Natural killer cell (primary cell): ENCODE measurements around the gene UBC. TPM values are rescaled to one million over a fixed set of nuclear protein-coding genes. Genes with fewer than 3 reads are reported as not detected.

ENCODE experiments used
- ATAC-seq, 3 donors: fragments of 150-1000 bp in 2 of 3; fragments of 200-7000 bp in 1 of 3; cut with Tn5 transposase; 1 replicate in 1 of 3; 2 replicates in 2 of 3; pipeline ENCODE4 v1.10.0; 2021; ENCODE audit warnings: mild to moderate bottlenecking in 2 of 3, moderate library complexity in 2 of 3
- DNase-seq, 2 donors: peaks; one replicate each; pipeline versions ENCODE4 v3.0.0 to v3.0.0-alpha.2; 2013 to 2021; ENCODE audit warnings: mixed read lengths in 1 of 2
- H3K27ac ChIP-seq: one replicate; pipeline ENCODE4 v1.5.1; 2013; ENCODE audit warnings: mild to moderate bottlenecking, low read length
- H3K27me3 ChIP-seq: one replicate; pipeline ENCODE4 v1.6.1; 2013; ENCODE audit warnings: low read length; ENCODE audit not compliant: control insufficient read depth, insufficient read depth
- H3K36me3 ChIP-seq: one replicate; pipeline ENCODE4 v1.6.1; 2013; ENCODE audit warnings: low read length; ENCODE audit not compliant: control insufficient read depth, insufficient read depth
- H3K4me1 ChIP-seq: one replicate; pipeline ENCODE4 v1.6.1; 2013; ENCODE audit warnings: low read length; ENCODE audit not compliant: control insufficient read depth, insufficient read depth
- H3K4me3 ChIP-seq: one replicate; pipeline ENCODE4 v1.5.1; 2013; ENCODE audit warnings: low read length
- H3K9me3 ChIP-seq: one replicate; pipeline ENCODE4 v1.6.1; 2013; ENCODE audit warnings: low read length; ENCODE audit not compliant: control insufficient read depth, insufficient read depth
- H3K27ac Mint-ChIP-seq, 2 donors: one replicate each; pipeline ENCODE4 v1.8.0; 2022; ENCODE audit warnings: mild to moderate bottlenecking in 2 of 2, mixed read lengths in 2 of 2, moderate library complexity in 1 of 2
- H3K27me3 Mint-ChIP-seq, 2 donors: one replicate each; pipeline ENCODE4 v1.8.0; 2022; ENCODE audit warnings: low read depth in 2 of 2, mixed read lengths in 2 of 2
- H3K36me3 Mint-ChIP-seq: one replicate; pipeline ENCODE4 v1.8.0; 2022; ENCODE audit warnings: mixed read lengths
- H3K4me1 Mint-ChIP-seq, 2 donors: one replicate each; pipeline ENCODE4 v1.8.0; 2022; ENCODE audit warnings: mixed read lengths in 2 of 2
- H3K4me3 Mint-ChIP-seq: one replicate; pipeline ENCODE4 v1.8.0; 2022; ENCODE audit warnings: mild to moderate bottlenecking, moderate library complexity, mixed read lengths
- H3K9me3 Mint-ChIP-seq, 2 donors: one replicate each; pipeline ENCODE4 v1.8.0; 2022; ENCODE audit warnings: mixed read lengths in 2 of 2
- CTCF ChIP-seq: fragments of 200-600 bp; IDR thresholded peaks from one replicate; pipeline ENCODE4 v1.8.0; 2022; ENCODE audit warnings: antibody characterized with exemption
- WGBS: methylation state at CpG from one replicate; pipeline ENCODE4 v1.1.7; 2013; ENCODE audit warnings: missing lambda C conversion rate; ENCODE audit not compliant: insufficient coverage; 5-methylcytosine and 5-hydroxymethylcytosine counted together
- intact Hi-C: fragments of 100-400 bp; cut with micrococcal nuclease; formaldehyde crosslinking; loops from one replicate; pipeline ENCODE4 v1.14.2; 2022
- total RNA-seq, 4 donors: library from RNA; stranded (reverse); fragments of 120-200 nt in 1 of 4; gene quantifications; one replicate each; pipeline versions ENCODE4 v1.2.3 to v1.2.4, GENCODE V29; 2013 to 2022

The UBC gene
- total RNA-seq, 3 donors from 2014 or later (not counting 1 experiment from before 2014, with no cell fraction given): 1,276 to 1,737 (median 1,334) TPM

GRCh38 chr12:124917841-124918621, 3.6 kb upstream of the UBC start:
- no peak for ATAC-seq
- Mint-ChIP-seq H3K4me1 (peaks cover 82 to 85% of the 10 kb centered on the region in 2 donors), H3K9me3 (no peaks in the 10 kb centered on the region), H3K4me3 (peak overlapping the region; percentile 92), H3K27me3 (no peaks in the 10 kb centered on the region), H3K27ac (peak overlapping the region; percentile 100), H3K36me3 (peaks cover 15% of the 10 kb centered on the region)
- peaks cover 3% of the 10 kb centered on the region for H3K36me3 ChIP-seq
- no peak for DNase-seq
- H3K9me3 ChIP-seq: no peaks in the 10 kb centered on the region
- no peak for TF ChIP-seq CTCF
- peak overlapping the region; percentile 25 for H3K4me3 ChIP-seq
- peaks cover 75% of the 10 kb centered on the region for H3K4me1 ChIP-seq
- H3K27ac ChIP-seq: peak overlapping the region; percentile 91
- WGBS: 40% methylated on average over 5 of the region's 12 CpGs
- no peaks in the 10 kb centered on the region for H3K27me3 ChIP-seq
- intact Hi-C loops: loop anchor here (5.0 kb wide), 1 partner anchor 69 kb away; the partner anchor contains the start of gene DHX37

- intact Hi-C loops: loop anchor here (5.0 kb wide), 1 partner anchor 70 kb away; the partner anchor contains the start of gene DHX37
- no peaks in the 10 kb centered on the region for H3K9me3 Mint-ChIP-seq
- DNase-seq (peak; percentile 87 to 97), ATAC-seq (peak; percentile 71 to 88 (median 79))
- H3K4me3 Mint-ChIP-seq: peak overlapping the region; percentile 92
- no peak for TF ChIP-seq CTCF
- no peaks in the 10 kb centered on the region for H3K27me3 Mint-ChIP-seq
- Histone ChIP-seq H3K4me1 (peaks cover 74% of the 10 kb centered on the region), H3K36me3 (peaks cover 8% of the 10 kb centered on the region), H3K27me3 (no peaks in the 10 kb centered on the region), H3K27ac (peak overlapping the region; percentile 91), H3K4me3 (peak overlapping the region; percentile 25), H3K9me3 (no peaks in the 10 kb centered on the region)
- H3K4me1 Mint-ChIP-seq: peaks cover 87 to 90% of the 10 kb centered on the region in 2 donors
- H3K36me3 Mint-ChIP-seq: peaks cover 20% of the 10 kb centered on the region
- peak overlapping the region; percentile 100 for H3K27ac Mint-ChIP-seq
- under 1% methylated on average over 17 of the region's 19 CpGs for WGBS
Measured at GRCh38 chr12:124917135-124917840, 2.8 kb upstream of the UBC start.

GRCh38 chr12:124916374-124917134, 2.1 kb upstream of the UBC start:
- Mint-ChIP-seq H3K4me3 (peak overlapping the region; percentile 92), H3K27me3 (no peaks in the 10 kb centered on the region), H3K4me1 (peaks cover 79 to 86% of the 10 kb centered on the region in 2 donors), H3K36me3 (peaks cover 20% of the 10 kb centered on the region), H3K27ac (peak overlapping the region; percentile 100), H3K9me3 (no peaks in the 10 kb centered on the region)
- 47% methylated on average over 5 of the region's 5 CpGs for WGBS
- Histone ChIP-seq H3K4me1 (peaks cover 69% of the 10 kb centered on the region), H3K27ac (peak overlapping the region; percentile 91), H3K4me3 (no peak overlapping the region), H3K36me3 (peaks cover 10% of the 10 kb centered on the region), H3K9me3 (no peaks in the 10 kb centered on the region), H3K27me3 (no peaks in the 10 kb centered on the region)
- DNase-seq: peak; percentile 25 to 48
- no peak for TF ChIP-seq CTCF
- intact Hi-C loops: loop anchor here (5.0 kb wide), 1 partner anchor 71 kb away; the partner anchor contains the start of gene DHX37
- ATAC-seq: no peak
